ENCODE results near the gene HOXD12.

DNA sequence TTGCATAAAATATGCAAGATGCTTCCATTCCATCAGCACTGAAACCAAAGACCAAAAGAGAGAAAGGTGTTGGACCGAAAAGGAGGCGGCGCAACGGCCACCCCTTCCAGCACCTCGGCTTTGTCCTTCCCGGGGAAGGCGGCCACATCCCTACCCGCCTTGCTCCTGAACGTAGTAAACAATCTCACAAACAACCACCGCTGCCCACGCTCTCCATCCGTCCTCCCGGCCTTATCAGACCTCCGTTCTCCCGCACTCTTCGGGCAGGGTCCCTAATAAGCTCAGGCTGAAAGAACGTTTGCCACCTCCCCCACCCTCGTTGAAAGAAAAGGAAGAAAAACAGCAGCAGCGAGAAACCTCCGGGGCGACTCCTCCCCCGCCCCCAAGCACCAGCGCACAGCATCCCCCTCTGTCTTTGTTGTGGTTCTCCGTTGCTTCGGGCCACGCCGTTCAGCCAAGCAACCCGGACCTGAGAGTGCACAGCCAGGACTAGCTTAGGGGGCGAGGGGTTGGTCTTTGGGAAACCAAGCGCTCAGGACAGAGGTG lies 20.2 kb upstream of the HOXD12 start:
- no peak for TF ChIP-seq CTCF (conservative IDR thresholded peaks at IDR 0.05)
- TF ChIP-seq EZH2 (IDR thresholded peaks at IDR 0.05; ENCODE audit: low read depth) = no peak
